CD4-positive, alpha-beta memory T cell (primary cell): ENCODE results near the gene CKAP2L. TPM values are rescaled to one million over a fixed set of nuclear protein-coding genes. Genes with fewer than 3 reads are reported as not detected.
A peak's percentile ranks its signal among the peaks of the same experiment; 100 is the strongest.

Experiments
- CTCF ChIA-PET: fragments of 350-600 bp; sonication (Branson Sonifier 250); formaldehyde crosslinking; loops from one replicate; lab custom pipeline; 2021; ENCODE audit warnings: inconsistent platforms; ENCODE audit not compliant: partially characterized antibody; lab: Charles Lee
- POLR2A ChIA-PET: fragments of 350-600 bp; sonication (Branson Sonifier 250); formaldehyde crosslinking; loops from one replicate; lab custom pipeline; 2021; ENCODE audit not compliant: partially characterized antibody; lab: Charles Lee
- DNase-seq, 5 donors: peaks; one replicate each; pipeline versions ENCODE4 v3.0.0 to v3.0.0-alpha.2; 2020 to 2022; ENCODE audit warnings: mixed read lengths in 1 of 5
- H3K27ac ChIP-seq: one replicate; pipeline ENCODE4 v1.7.0; 2013; ENCODE audit warnings: low read depth, low read length
- H3K27me3 ChIP-seq: 2 replicates; pipeline ENCODE4 v1.7.0; 2013; ENCODE audit warnings: mild to moderate bottlenecking, low read length, moderate library complexity; ENCODE audit not compliant: insufficient read depth
- H3K36me3 ChIP-seq: 2 replicates; pipeline ENCODE4 v1.7.0; 2013; ENCODE audit warnings: mild to moderate bottlenecking, low read length, moderate library complexity; ENCODE audit not compliant: insufficient read depth
- H3K4me1 ChIP-seq: 2 replicates; pipeline ENCODE4 v1.7.0; 2013; ENCODE audit warnings: mild to moderate bottlenecking, low read length, moderate library complexity; ENCODE audit not compliant: insufficient read depth
- H3K4me3 ChIP-seq, 2 donors: one replicate each; pipeline ENCODE4 v1.7.0; 2013; ENCODE audit warnings: low read length in 2 of 2, mild to moderate bottlenecking in 1 of 2
- H3K9me3 ChIP-seq, 2 donors: one replicate each; pipeline ENCODE4 v1.7.0; 2013; ENCODE audit warnings: low read length in 2 of 2, control low read depth in 1 of 2; ENCODE audit not compliant: control insufficient read depth in 1 of 2
- H3K27ac Mint-ChIP-seq, 7 donors: one replicate each; pipeline ENCODE4 v1.8.0; 2020 to 2021; ENCODE audit warnings: mixed read lengths in 7 of 7, mild to moderate bottlenecking in 6 of 7, inconsistent platforms in 3 of 7, moderate library complexity in 3 of 7
- H3K27me3 Mint-ChIP-seq, 2 donors: one replicate each; pipeline ENCODE4 v1.8.0; 2020 to 2021; ENCODE audit warnings: mixed read lengths in 2 of 2
- H3K36me3 Mint-ChIP-seq, 2 donors: one replicate each; pipeline ENCODE4 v1.8.0; 2020 to 2021; ENCODE audit warnings: mixed read lengths in 2 of 2, inconsistent platforms in 1 of 2, mild to moderate bottlenecking in 1 of 2
- H3K4me1 Mint-ChIP-seq, 4 donors: one replicate each; pipeline ENCODE4 v1.8.0; 2020 to 2021; ENCODE audit warnings: mixed read lengths in 4 of 4, mild to moderate bottlenecking in 1 of 4
- H3K4me3 Mint-ChIP-seq, 8 donors: one replicate each; pipeline ENCODE4 v1.8.0; 2020 to 2021; ENCODE audit warnings: mixed read lengths in 8 of 8, mild to moderate bottlenecking in 7 of 8, moderate library complexity in 6 of 8, inconsistent platforms in 3 of 8
- H3K9me3 Mint-ChIP-seq, 8 donors: one replicate each; pipeline ENCODE4 v1.8.0; 2020 to 2021; ENCODE audit warnings: mixed read lengths in 8 of 8, mild to moderate bottlenecking in 5 of 8, inconsistent platforms in 3 of 8, moderate library complexity in 1 of 8
- intact Hi-C: fragments of 100-400 bp; cut with micrococcal nuclease; formaldehyde crosslinking; loops from one replicate; pipeline ENCODE4 v1.15.1; 2023
- polyA plus RNA-seq, 2 donors: library from polyadenylated mRNA; unstranded; fragments of 300-500 nt; fragmentation: Illumina TruSeq; gene quantifications; one replicate each; pipeline ENCODE4 v1.2.3, GENCODE V29; 2021
- total RNA-seq, 2 experiments: library from RNA; stranded (reverse); gene quantifications; one replicate each; pipeline ENCODE4 v1.2.3, GENCODE V29; 2021

The CKAP2L gene
- total and polyA plus RNA-seq, 4 experiments from 2014 or later = 0.06 to 0.21 TPM; not detected in 2

DNA sequence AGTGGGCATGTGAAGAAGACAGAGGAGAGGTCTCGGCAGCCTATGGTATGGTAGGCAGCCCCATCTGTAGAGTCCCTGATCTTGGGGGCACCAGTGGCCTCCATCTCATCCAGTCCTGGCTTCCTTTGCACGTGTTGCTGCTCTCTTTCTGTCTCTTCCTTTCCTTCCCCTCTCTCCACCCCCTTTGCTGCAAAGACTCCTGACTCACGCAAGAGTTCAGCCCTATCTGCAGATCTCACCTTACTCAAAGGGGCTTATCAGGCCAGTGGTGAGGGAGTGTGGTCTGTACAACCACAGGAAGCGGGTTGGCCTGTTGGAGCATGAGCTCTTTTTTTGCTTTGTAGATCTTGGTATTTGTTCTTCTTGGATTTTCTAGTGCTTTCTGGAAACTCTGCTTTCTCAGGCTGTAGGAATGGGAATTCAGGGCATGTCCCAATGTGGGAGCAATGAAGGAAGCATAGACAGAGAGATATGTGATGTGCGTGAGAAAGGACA lies 58.2 kb downstream of the CKAP2L start:
- ChIA-PET POLR2A (interaction anchor here (1.0 to 2.0 kb wide), 5 partner anchors 14 to 122 kb away, joined by 3 to 16 read pairs (median 4); partner anchors contain the start of gene CHCHD5), CTCF (interaction anchor here (1.1 to 1.8 kb wide), 3 partner anchors 15 to 81 kb away, joined by 3 to 10 read pairs (median 5); no protein-coding TSS in a partner anchor)
- Mint-ChIP-seq H3K9me3 (no peaks in the 10 kb centered on the region), H3K27ac (peak overlapping the region in 3 of 7 donors; percentile 5 to 53 (median 8)), H3K4me1 (peaks cover 17 to 45% (median 31%) of the 10 kb centered on the region in 4 donors), H3K36me3 (no peaks in the 10 kb centered on the region), H3K4me3 (peak overlapping the region in 6 of 8 donors; percentile 18 to 71 (median 68)), H3K27me3 (peaks cover 0 to 4% of the 10 kb centered on the region in 2 donors)
- H3K36me3 ChIP-seq = no peaks in the 10 kb centered on the region
- DNase-seq = peak; percentile 48 to 77 (median 61)
- H3K4me1 ChIP-seq = peaks cover 40% of the 10 kb centered on the region
- H3K27me3 ChIP-seq = no peaks in the 10 kb centered on the region
- no peak overlapping the region for H3K27ac ChIP-seq
- intact Hi-C loops = loop anchor here (1.0 kb wide), 1 partner anchor 14 kb away; no protein-coding TSS in a partner anchor
- no peak overlapping the region for H3K4me3 ChIP-seq
- no peaks in the 10 kb centered on the region for H3K9me3 ChIP-seq

DNA sequence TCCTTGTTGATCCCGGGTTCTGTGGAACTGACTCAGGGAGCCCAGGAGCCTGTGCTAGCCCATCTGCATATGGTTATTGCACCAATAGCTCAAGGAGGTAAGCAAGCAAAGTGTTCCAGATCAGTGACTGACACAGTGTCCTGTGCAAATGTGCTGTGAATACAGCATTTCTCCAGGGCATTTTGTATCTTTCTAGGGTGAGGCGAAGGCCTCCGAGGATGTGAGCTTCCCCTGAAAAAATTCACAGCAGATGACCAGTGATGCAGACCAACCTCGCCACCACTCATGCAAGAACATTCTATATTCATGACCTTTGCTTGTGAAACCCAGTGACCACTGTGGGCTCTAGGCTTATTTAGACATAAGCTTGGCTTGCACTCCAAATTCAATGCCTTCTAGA lies 58.8 kb downstream of the CKAP2L start:
- Histone ChIP-seq H3K4me1 (peaks cover 40% of the 10 kb centered on the region), H3K36me3 (no peaks in the 10 kb centered on the region), H3K27me3 (no peaks in the 10 kb centered on the region), H3K4me3 (no peak overlapping the region), H3K27ac (no peak overlapping the region), H3K9me3 (no peaks in the 10 kb centered on the region)
- CTCF ChIA-PET = interaction anchor here (1.1 to 1.8 kb wide), 3 partner anchors 14 to 80 kb away, joined by 3 to 10 read pairs (median 5); no protein-coding TSS in a partner anchor
- Mint-ChIP-seq H3K36me3 (no peaks in the 10 kb centered on the region), H3K9me3 (no peaks in the 10 kb centered on the region), H3K27me3 (peaks cover 0 to 4% of the 10 kb centered on the region in 2 donors), H3K4me3 (peak overlapping the region in 1 of 8 donors; percentile 69), H3K27ac (no peak overlapping the region), H3K4me1 (peaks cover 17 to 45% (median 31%) of the 10 kb centered on the region in 4 donors)
- POLR2A ChIA-PET = interaction anchor here (1.1 to 2.0 kb wide), 3 partner anchors 13 to 81 kb away, joined by 3 to 16 read pairs (median 4); no protein-coding TSS in a partner anchor
- DNase-seq = no peak
- intact Hi-C loops = no loop called here

DNA sequence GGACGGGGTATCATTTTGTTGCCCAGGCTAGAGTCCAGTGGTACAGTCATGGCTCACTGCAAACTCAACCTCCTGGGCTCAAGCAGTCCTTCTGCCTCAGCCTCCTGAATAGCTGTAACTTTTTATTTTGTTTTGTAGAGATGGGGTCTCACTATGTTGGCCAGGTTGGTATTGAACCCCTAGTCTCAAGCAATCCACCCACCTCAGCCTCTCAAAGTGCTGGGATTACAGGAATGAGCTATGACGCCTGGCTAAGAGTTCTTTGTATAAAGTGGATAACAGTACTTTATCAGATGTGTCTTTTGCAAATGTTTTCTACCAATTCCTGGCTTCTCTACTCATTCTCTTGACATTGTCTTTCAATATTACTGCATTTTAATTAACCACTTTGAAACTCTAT lies 60.7 kb downstream of the CKAP2L start:
- Histone ChIP-seq H3K27ac (no peak overlapping the region), H3K36me3 (no peaks in the 10 kb centered on the region), H3K27me3 (no peaks in the 10 kb centered on the region), H3K9me3 (no peaks in the 10 kb centered on the region), H3K4me3 (no peak overlapping the region), H3K4me1 (peaks cover 34% of the 10 kb centered on the region)
- no peaks in the 10 kb centered on the region for H3K9me3 Mint-ChIP-seq
- DNase-seq = no peak
- ChIA-PET POLR2A (no interaction called here), CTCF (interaction anchor here (2.1 kb wide), 1 partner anchor 23 kb away, joined by 4 read pairs; no protein-coding TSS in a partner anchor)
- peaks cover 0 to 2% of the 10 kb centered on the region in 2 donors for H3K27me3 Mint-ChIP-seq
- H3K27ac Mint-ChIP-seq = no peak overlapping the region
- H3K4me1 Mint-ChIP-seq = peaks cover 14 to 36% (median 24%) of the 10 kb centered on the region in 4 donors
- H3K4me3 Mint-ChIP-seq = no peak overlapping the region
- H3K36me3 Mint-ChIP-seq = no peaks in the 10 kb centered on the region
- intact Hi-C loops = no loop called here

DNA sequence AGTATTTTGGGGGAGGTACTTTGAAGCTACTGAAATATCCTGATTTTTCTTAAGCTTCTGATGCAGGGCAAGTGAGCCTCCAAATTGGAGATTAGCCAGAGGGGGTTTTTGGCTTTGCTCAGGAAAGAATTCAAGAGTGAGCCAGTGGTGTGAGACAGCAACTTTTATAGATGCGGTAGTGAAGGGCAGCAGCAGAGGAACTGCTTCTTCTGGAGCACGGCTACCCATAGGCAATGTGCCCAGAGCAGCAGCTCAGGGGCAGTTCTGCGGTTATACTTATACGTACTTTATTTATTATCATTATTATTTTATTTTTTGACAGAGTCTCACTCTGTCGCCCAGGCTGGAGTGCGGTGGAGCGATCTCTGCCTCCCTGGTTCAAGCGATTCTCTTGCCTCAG lies 63.4 kb downstream of the CKAP2L start:
- Histone ChIP-seq H3K27ac (no peak overlapping the region), H3K9me3 (no peaks in the 10 kb centered on the region), H3K36me3 (no peaks in the 10 kb centered on the region), H3K4me1 (peaks cover 10% of the 10 kb centered on the region), H3K27me3 (no peaks in the 10 kb centered on the region), H3K4me3 (no peak overlapping the region)
- Mint-ChIP-seq H3K4me1 (peaks cover 6 to 12% (median 8%) of the 10 kb centered on the region in 4 donors), H3K4me3 (no peak overlapping the region), H3K36me3 (no peaks in the 10 kb centered on the region), H3K27me3 (peaks cover 0 to 2% of the 10 kb centered on the region in 2 donors), H3K27ac (no peak overlapping the region), H3K9me3 (no peaks in the 10 kb centered on the region)
- POLR2A ChIA-PET = interaction anchor here (1.4 kb wide), 1 partner anchor 71 kb away, joined by 4 read pairs; no protein-coding TSS in a partner anchor
- DNase-seq = no peak
- CTCF ChIA-PET = interaction anchor here (1.1 to 2.5 kb wide), 3 partner anchors 10 to 55 kb away, joined by 3 to 7 read pairs (median 3); partner anchors contain the start of gene SLC20A1
- intact Hi-C loops = no loop called here

DNA sequence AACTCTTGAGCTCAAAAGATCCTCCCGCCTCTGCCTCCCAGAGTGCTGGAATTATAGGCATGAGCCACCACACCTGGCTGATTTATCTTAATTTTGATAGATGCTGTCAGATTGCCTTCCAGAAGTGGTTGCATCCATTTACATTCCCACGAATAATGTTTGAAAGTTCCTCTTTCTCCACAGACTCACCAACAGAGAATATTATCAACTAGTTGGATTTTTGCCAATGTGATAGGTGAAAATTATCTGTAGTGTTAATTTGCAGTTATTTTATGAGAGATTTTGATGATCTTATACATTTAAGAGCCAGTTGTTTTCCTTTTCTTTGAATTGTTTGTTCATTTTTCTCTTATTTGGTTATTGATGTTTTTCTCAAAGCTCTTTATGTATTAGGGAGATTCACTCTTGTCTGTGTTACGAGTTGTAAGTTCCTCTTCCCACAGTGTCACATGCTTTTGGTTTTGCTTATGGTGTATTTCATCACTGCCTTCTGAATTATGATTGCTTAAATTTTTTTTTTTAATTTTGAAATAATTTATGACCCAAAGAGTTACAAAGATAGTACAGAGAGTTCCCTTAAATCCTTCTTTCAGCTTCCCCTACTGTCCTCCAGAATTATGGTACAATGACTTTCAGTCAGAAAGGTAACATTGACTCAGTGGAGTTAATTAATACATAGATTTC lies 64.3 kb downstream of the CKAP2L start:
- peaks cover 0 to 3% (median 2%) of the 10 kb centered on the region in 4 donors for H3K4me1 Mint-ChIP-seq
- ChIA-PET POLR2A (interaction anchor here (1.4 kb wide), 1 partner anchor 70 kb away, joined by 4 read pairs; no protein-coding TSS in a partner anchor), CTCF (interaction anchor here (1.1 to 3.0 kb wide), 5 partner anchors 9 to 97 kb away, joined by 3 to 16 read pairs (median 4); partner anchors contain the start of gene SLC20A1)
- no peaks in the 10 kb centered on the region for H3K36me3 Mint-ChIP-seq
- H3K9me3 Mint-ChIP-seq = no peaks in the 10 kb centered on the region
- Histone ChIP-seq H3K36me3 (no peaks in the 10 kb centered on the region), H3K4me1 (peaks cover under 1% of the 10 kb centered on the region), H3K9me3 (no peaks in the 10 kb centered on the region), H3K4me3 (no peak overlapping the region), H3K27ac (no peak overlapping the region), H3K27me3 (no peaks in the 10 kb centered on the region)
- no peak for DNase-seq
- H3K4me3 Mint-ChIP-seq = no peak overlapping the region
- intact Hi-C loops = no loop called here
- H3K27me3 Mint-ChIP-seq = peaks cover 0 to 2% of the 10 kb centered on the region in 2 donors
- H3K27ac Mint-ChIP-seq = no peak overlapping the region

DNA sequence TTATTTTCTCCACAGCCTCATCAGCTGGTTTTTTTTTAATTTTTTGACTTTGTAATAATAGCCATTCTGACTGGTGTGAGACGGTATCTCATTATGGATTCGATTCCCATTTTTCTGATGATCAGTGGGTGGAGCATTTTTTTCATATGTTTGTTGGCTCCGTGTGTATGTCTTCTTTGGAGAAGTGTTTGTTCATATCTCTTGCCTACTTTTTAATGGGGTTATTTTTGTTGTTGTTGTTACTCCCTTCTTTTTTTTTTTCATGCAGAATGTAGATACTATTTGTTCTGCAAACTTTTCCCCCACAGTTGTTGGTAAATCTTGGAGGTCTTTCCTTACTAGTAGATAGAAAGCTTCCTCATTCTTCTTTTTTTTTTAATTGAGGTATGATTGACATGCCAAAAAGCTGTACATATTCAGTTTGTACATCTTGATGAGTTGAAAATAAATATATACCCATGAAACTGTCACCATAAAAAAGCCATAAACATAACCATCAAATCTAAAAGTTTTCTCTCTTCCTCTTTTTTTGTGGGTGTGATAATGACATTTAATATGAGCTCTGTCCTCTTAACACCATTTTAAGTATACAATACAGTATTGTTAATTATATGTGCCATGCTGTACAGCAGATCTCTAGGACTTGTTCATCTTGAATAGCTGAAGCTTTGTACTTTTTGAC lies 65.4 kb downstream of the CKAP2L start:
- Histone ChIP-seq H3K4me1 (no peaks in the 10 kb centered on the region), H3K27ac (no peak overlapping the region), H3K9me3 (no peaks in the 10 kb centered on the region), H3K36me3 (no peaks in the 10 kb centered on the region), H3K4me3 (no peak overlapping the region), H3K27me3 (no peaks in the 10 kb centered on the region)
- no peak overlapping the region for H3K4me3 Mint-ChIP-seq
- no peaks in the 10 kb centered on the region for H3K36me3 Mint-ChIP-seq
- no peaks in the 10 kb centered on the region for H3K27me3 Mint-ChIP-seq
- no peak overlapping the region for H3K27ac Mint-ChIP-seq
- intact Hi-C loops = no loop called here
- CTCF ChIA-PET = interaction anchor here (1.9 to 3.0 kb wide), 3 partner anchors 8 to 50 kb away, joined by 4 to 16 read pairs (median 7); no protein-coding TSS in a partner anchor
- no peak for DNase-seq
- peaks cover 0 to 2% (median 0%) of the 10 kb centered on the region in 4 donors for H3K4me1 Mint-ChIP-seq
- H3K9me3 Mint-ChIP-seq = no peaks in the 10 kb centered on the region
- POLR2A ChIA-PET = interaction anchor here (1.1 kb wide), 1 partner anchor 24 kb away, joined by 3 read pairs; no protein-coding TSS in a partner anchor
